Fibroblast of the aortic adventitia (primary cell): Measurements from ENCODE around the gene TRAK1. TPM values are rescaled to one million over a fixed set of nuclear protein-coding genes. Genes with fewer than 3 reads are reported as not detected.

Source experiments
- DNase-seq: peaks from one replicate; pipeline ENCODE4 v3.0.0-alpha.2; 2010; ENCODE audit warnings: low read depth
- H3K4me3 ChIP-seq: 2 replicates; pipeline ENCODE4 v1.5.1; 2011; ENCODE audit warnings: low read depth, mild to moderate bottlenecking, control low read depth, low read length, moderate library complexity
- CTCF ChIP-seq: IDR thresholded peaks from 2 replicates; pipeline ENCODE4 v1.5.1; 2011; ENCODE audit warnings: mild to moderate bottlenecking, low read length, control low read depth, inconsistent platforms; ENCODE audit not compliant: insufficient read depth
- total RNA-seq: library from RNA; depleted of rRNA; stranded (reverse); fragments of >200 nt; gene quantifications from 2 replicates; pipeline ENCODE4 v1.2.3, GENCODE V29; 2012; ENCODE audit warnings: low replicate concordance

TRAK1 gene
- total RNA-seq, 1 donor, result 51.6 TPM

GRCh38 chr3:42184651-42185443 is 93.7 kb downstream of the TRAK1 start:
- no peak overlapping the region for H3K4me3 ChIP-seq
- peak; percentile 8 for DNase-seq
- no peak for TF ChIP-seq CTCF

- TF ChIP-seq CTCF, result no peak
- DNase-seq, result no peak
- H3K4me3 ChIP-seq, result no peak overlapping the region
These were observed 96.8 kb downstream of the TRAK1 start for GRCh38 chr3:42187936-42188335.

- DNase-seq, result no peak
- TF ChIP-seq CTCF, result no peak
- H3K4me3 ChIP-seq, result no peak overlapping the region
These were observed 97.2 kb downstream of the TRAK1 start for GRCh38 chr3:42188376-42188775.

- no peak for TF ChIP-seq CTCF
- DNase-seq, result no peak
- no peak overlapping the region for H3K4me3 ChIP-seq
These were observed 97.9 kb downstream of the TRAK1 start for GRCh38 chr3:42189001-42189460.

GRCh38 chr3:42189736-42190135 is 98.6 kb downstream of the TRAK1 start:
- H3K4me3 ChIP-seq, result no peak overlapping the region
- DNase-seq, result peak; percentile 29
- no peak for TF ChIP-seq CTCF

GRCh38 chr3:42190701-42191442 is 99.7 kb downstream of the TRAK1 start:
- peak; percentile 72 for DNase-seq
- peak; percentile 78 for TF ChIP-seq CTCF
- H3K4me3 ChIP-seq, result no peak overlapping the region
